H9 (cell line): ENCODE data around the gene TPP2. TPM values are rescaled to one million over a fixed set of nuclear protein-coding genes. Genes with fewer than 3 reads are reported as not detected.

ENCODE experiments used
- DNase-seq: peaks from one replicate; pipeline ENCODE4 v3.0.0-alpha.2; 2017
- H2AFZ ChIP-seq: one replicate; pipeline ENCODE4 v1.6.1; 2013; ENCODE audit warnings: mild to moderate bottlenecking, low read length, control low read depth, moderate library complexity
- H2AK5ac ChIP-seq: 2 replicates; pipeline ENCODE4 v1.6.1; 2013; ENCODE audit warnings: low read length, control low read depth, mixed read lengths; ENCODE audit not compliant: insufficient read length
- H2BK120ac ChIP-seq: one replicate; pipeline ENCODE4 v1.6.1; 2013; ENCODE audit warnings: low read depth, mild to moderate bottlenecking, low read length, control low read depth, inconsistent platforms; ENCODE audit not compliant: poor library complexity, severe bottlenecking
- H2BK12ac ChIP-seq: 2 replicates; pipeline ENCODE4 v1.6.1; 2013; ENCODE audit warnings: low read length, control low read depth, mixed read lengths, low read depth; ENCODE audit not compliant: insufficient read length
- H2BK15ac ChIP-seq: 2 replicates; pipeline ENCODE4 v1.6.1; 2013; ENCODE audit warnings: low read depth, low read length, control low read depth
- H2BK20ac ChIP-seq: one replicate; pipeline ENCODE4 v1.6.1; 2013; ENCODE audit warnings: low read depth, mild to moderate bottlenecking, low read length, control low read depth, inconsistent platforms; ENCODE audit not compliant: poor library complexity, severe bottlenecking
- H2BK5ac ChIP-seq: 2 replicates; pipeline ENCODE4 v1.6.1; 2013; ENCODE audit warnings: low read length, control low read depth, mixed read lengths; ENCODE audit not compliant: insufficient read length
- H3K14ac ChIP-seq: 2 replicates; pipeline ENCODE4 v1.6.1; 2013; ENCODE audit warnings: low read length, control low read depth; ENCODE audit not compliant: insufficient read depth
- H3K18ac ChIP-seq: 2 replicates; pipeline ENCODE4 v1.6.1; 2013; ENCODE audit warnings: low read depth, mild to moderate bottlenecking, mixed read lengths, low read length, control low read depth; ENCODE audit not compliant: insufficient read length
- H3K23ac ChIP-seq: 2 replicates; pipeline ENCODE4 v1.6.1; 2013; ENCODE audit warnings: low read length, control low read depth, mixed read lengths, low read depth; ENCODE audit not compliant: insufficient read length
- H3K23me2 ChIP-seq: 2 replicates; pipeline ENCODE4 v1.6.1; 2013; ENCODE audit warnings: low read depth, mild to moderate bottlenecking, mixed read lengths, low read length, control low read depth; ENCODE audit not compliant: insufficient read length, poor library complexity, severe bottlenecking
- H3K27ac ChIP-seq: 2 replicates; pipeline ENCODE4 v1.5.1; 2013; ENCODE audit warnings: low read length, control low read depth, mixed read lengths, low read depth; ENCODE audit not compliant: insufficient read length
- H3K27me3 ChIP-seq: 2 replicates; pipeline ENCODE4 v1.6.1; 2013; ENCODE audit warnings: low read length, control low read depth, inconsistent platforms; ENCODE audit not compliant: insufficient read depth
- H3K4ac ChIP-seq: 2 replicates; pipeline ENCODE4 v1.6.1; 2013; ENCODE audit warnings: low read depth, mild to moderate bottlenecking, control low read depth, inconsistent platforms, low read length, moderate library complexity
- H3K4me1 ChIP-seq: 2 replicates; pipeline ENCODE4 v1.6.1; 2013; ENCODE audit warnings: low read length, control low read depth, inconsistent platforms; ENCODE audit not compliant: insufficient read depth
- H3K4me2 ChIP-seq: 2 replicates; pipeline ENCODE4 v1.6.1; 2013; ENCODE audit warnings: low read length, control low read depth, mixed read lengths; ENCODE audit not compliant: insufficient read length, insufficient read depth
- H3K56ac ChIP-seq: 2 replicates; pipeline ENCODE4 v1.6.1; 2013; ENCODE audit warnings: low read depth, mild to moderate bottlenecking, mixed read lengths, low read length, control low read depth; ENCODE audit not compliant: insufficient read length
- H3K79me1 ChIP-seq: 2 replicates; pipeline ENCODE4 v1.6.1; 2013; ENCODE audit warnings: low read depth, mild to moderate bottlenecking, moderate library complexity, low read length, control low read depth, inconsistent platforms; ENCODE audit not compliant: insufficient read depth, poor library complexity, severe bottlenecking
- H3K79me2 ChIP-seq: 2 replicates; pipeline ENCODE4 v1.6.1; 2013; ENCODE audit warnings: low read length, control low read depth, inconsistent platforms; ENCODE audit not compliant: insufficient read depth
- H3K9ac ChIP-seq: 2 replicates; pipeline ENCODE4 v1.6.1; 2013; ENCODE audit warnings: low read length, control low read depth, mixed read lengths; ENCODE audit not compliant: insufficient read length; ENCODE audit errors: extremely low read depth
- H3K9me3 ChIP-seq: one replicate; pipeline ENCODE4 v1.6.1; 2013; ENCODE audit warnings: low read depth, low read length, inconsistent platforms; ENCODE audit not compliant: control insufficient read depth
- H3T11ph ChIP-seq: one replicate; pipeline ENCODE4 v1.6.1; 2013; ENCODE audit warnings: mild to moderate bottlenecking, low read length, control low read depth, inconsistent platforms
- H4K20me1 ChIP-seq: one replicate; pipeline ENCODE4 v1.6.1; 2013; ENCODE audit not compliant: control insufficient read depth, insufficient read length, insufficient read depth
- H4K5ac ChIP-seq: 2 replicates; pipeline ENCODE4 v1.6.1; 2013; ENCODE audit warnings: low read depth, mild to moderate bottlenecking, mixed read lengths, low read length, control low read depth; ENCODE audit not compliant: insufficient read length
- H4K8ac ChIP-seq: replicated peaks from 2 replicates; pipeline ENCODE4 v1.6.1; 2013; ENCODE audit warnings: low read length, control low read depth, mixed read lengths, low read depth; ENCODE audit not compliant: insufficient read length
- H4K91ac ChIP-seq: 2 replicates; pipeline ENCODE4 v1.6.1; 2013; ENCODE audit warnings: low read depth, mild to moderate bottlenecking, moderate library complexity, mixed read lengths, low read length, control low read depth; ENCODE audit not compliant: insufficient read length
- H3K27ac Mint-ChIP-seq, 3 experiments: 2 replicates in 2 of 3; 3 replicates in 1 of 3; pipeline ENCODE4 v1.8.0; 2020 to 2021; ENCODE audit warnings: mixed read lengths in 3 of 3, mild to moderate bottlenecking in 1 of 3, moderate library complexity in 1 of 3
- H3K27me3 Mint-ChIP-seq: 2 replicates; pipeline ENCODE4 v1.8.0; 2021; ENCODE audit warnings: low read depth, mild to moderate bottlenecking, moderate library complexity, mixed read lengths
- H3K36me3 Mint-ChIP-seq, 3 experiments: 2 replicates in 2 of 3; 3 replicates in 1 of 3; pipeline ENCODE4 v1.8.0; 2020 to 2021; ENCODE audit warnings: low read depth in 3 of 3, mixed read lengths in 3 of 3; ENCODE audit not compliant: insufficient read depth in 1 of 3
- H3K4me1 Mint-ChIP-seq, 2 experiments: 2 replicates each; pipeline ENCODE4 v1.8.0; 2020; ENCODE audit warnings: mixed read lengths in 2 of 2
- H3K4me3 Mint-ChIP-seq, 2 experiments: 2 replicates in 1 of 2; 3 replicates in 1 of 2; pipeline ENCODE4 v1.8.0; 2020 to 2021; ENCODE audit warnings: mild to moderate bottlenecking in 2 of 2, mixed read lengths in 2 of 2, moderate library complexity in 1 of 2
- H3K9me3 Mint-ChIP-seq, 2 experiments: 2 replicates in 1 of 2; 3 replicates in 1 of 2; pipeline ENCODE4 v1.8.0; 2020; ENCODE audit warnings: mild to moderate bottlenecking in 2 of 2, mixed read lengths in 2 of 2, moderate library complexity in 1 of 2
- CTCF ChIP-seq: fragments of 200-600 bp; sonication (generic); conservative IDR thresholded peaks from 3 replicates; pipeline ENCODE4 v1.8.0; 2021; ENCODE audit warnings: antibody characterized with exemption, mild to moderate bottlenecking
- WGBS: extraction: QIAGEN DNeasy Blood & Tissue Kit; methylation state at CpG from one replicate; pipeline ENCODE4 v1.1.7; 2013; ENCODE audit warnings: missing lambda C conversion rate, low lambda C conversion rate, mixed read lengths; ENCODE audit not compliant: insufficient read length; ENCODE audit errors: extremely low coverage; 5-methylcytosine and 5-hydroxymethylcytosine counted together
- total RNA-seq: library from RNA; stranded (reverse); gene quantifications from 2 replicates; pipeline ENCODE4 v1.2.1, GENCODE V29; 2021

TPP2 gene
- total RNA-seq, 1 experiment from 2014 or later: 63.5 TPM

- Histone ChIP-seq H3K79me1 (no peaks in the 10 kb centered on the region), H3K23ac (no peak overlapping the region), H3K4me2 (no peak overlapping the region), H3K4me1 (no peaks in the 10 kb centered on the region), H3K14ac (no peak overlapping the region), H3K23me2 (no peaks in the 10 kb centered on the region), H4K8ac (no peak overlapping the region), H2BK120ac (no peak overlapping the region), H3K56ac (no peak overlapping the region), H3K79me2 (no peaks in the 10 kb centered on the region), H3K18ac (no peak overlapping the region), H3K9me3 (no peaks in the 10 kb centered on the region), H3K9ac (no peak overlapping the region), H2AK5ac (no peak overlapping the region), H3K4ac (no peak overlapping the region), H3K27ac (no peak overlapping the region), H4K5ac (no peak overlapping the region), H4K91ac (no peak overlapping the region), H2BK15ac (no peak overlapping the region), H3K27me3 (no peaks in the 10 kb centered on the region), H2AFZ (no peak overlapping the region), H3T11ph (no peak overlapping the region), H2BK5ac (no peak overlapping the region), H2BK12ac (no peak overlapping the region), H2BK20ac (no peak overlapping the region), H4K20me1 (no peaks in the 10 kb centered on the region)
- Mint-ChIP-seq H3K4me1 (no peaks in the 10 kb centered on the region), H3K27ac (peak overlapping the region in 1 of 3 experiments; percentile 64; a peak in 1 of 7 replicates), H3K36me3 (no peaks in the 10 kb centered on the region; a peak in 1 of 7 replicates), H3K4me3 (no peak overlapping the region), H3K9me3 (0 out of 5 replicates have a peak, but pooled peaks cover 4 to 6% of the 10 kb centered on the region in 2 experiments), H3K27me3 (no peaks in the 10 kb centered on the region)
- DNase-seq: no peak
- TF ChIP-seq CTCF: no peak
- WGBS: no CpG with 5 or more reads among the region's 2 CpGs
Measured at GRCh38 chr13:102708211-102708610, 111.4 kb downstream of the TPP2 start.
